ENCODE measurements around the gene EHMT1.

EHMT1 gene

GRCh38 chr9:137763271-137763955 lies 144.6 kb downstream of the EHMT1 start:
- TF ChIP-seq GABPA (IDR thresholded peaks at IDR 0.05; ENCODE audit: low read depth) (no peak), POLR2AphosphoS5 (IDR thresholded peaks at IDR 0.05; ENCODE audit: low read depth) (no peak), REST (IDR thresholded peaks at IDR 0.05; ENCODE audit: insufficient replicate concordance, low read depth) (no peak), SPI1 (IDR thresholded peaks at IDR 0.05; ENCODE audit: borderline replicate concordance, low read depth) (no peak), CTCF (IDR thresholded peaks at IDR 0.05; ENCODE audit: insufficient read depth, low read length) (no peak)
- Histone ChIP-seq H3K27ac (replicated peaks) (no peak overlapping the region), H3K4me3 (replicated peaks; ENCODE audit: insufficient read depth, low read length) (no peak overlapping the region), H3K27me3 (ENCODE audit: insufficient read depth, poor library complexity, severe bottlenecking) (no peaks in the 10 kb centered on the region)
- DNase-seq (ENCODE audit: low read depth in 1 of 2, low spot score in 1 of 2): no peak

- TF ChIP-seq SPI1 (IDR thresholded peaks at IDR 0.05; ENCODE audit: borderline replicate concordance, low read depth) (no peak), GABPA (IDR thresholded peaks at IDR 0.05; ENCODE audit: low read depth) (no peak), REST (IDR thresholded peaks at IDR 0.05; ENCODE audit: insufficient replicate concordance, low read depth) (no peak), CTCF (IDR thresholded peaks at IDR 0.05; ENCODE audit: insufficient read depth, low read length) (no peak), POLR2AphosphoS5 (IDR thresholded peaks at IDR 0.05; ENCODE audit: low read depth) (no peak)
- no peak overlapping the region for H3K27ac ChIP-seq (replicated peaks)
- no peak for DNase-seq (ENCODE audit: low read depth in 1 of 2, low spot score in 1 of 2)
- no peaks in the 10 kb centered on the region for H3K27me3 ChIP-seq (ENCODE audit: insufficient read depth, poor library complexity, severe bottlenecking)
- H3K4me3 ChIP-seq (replicated peaks; ENCODE audit: insufficient read depth, low read length): no peak overlapping the region
Observed at GRCh38 chr9:137764171-137764671, 145.4 kb downstream of the EHMT1 start.

- Histone ChIP-seq H3K4me3 (replicated peaks; ENCODE audit: insufficient read depth, low read length) (no peak overlapping the region), H3K27me3 (ENCODE audit: insufficient read depth, poor library complexity, severe bottlenecking) (no peaks in the 10 kb centered on the region), H3K27ac (replicated peaks) (no peak overlapping the region)
- TF ChIP-seq SPI1 (IDR thresholded peaks at IDR 0.05; ENCODE audit: borderline replicate concordance, low read depth) (no peak), GABPA (IDR thresholded peaks at IDR 0.05; ENCODE audit: low read depth) (no peak), REST (IDR thresholded peaks at IDR 0.05; ENCODE audit: insufficient replicate concordance, low read depth) (no peak), POLR2AphosphoS5 (IDR thresholded peaks at IDR 0.05; ENCODE audit: low read depth) (no peak), CTCF (IDR thresholded peaks at IDR 0.05; ENCODE audit: insufficient read depth, low read length) (no peak)
- no peak for DNase-seq (ENCODE audit: low read depth in 1 of 2, low spot score in 1 of 2)
Observed at GRCh38 chr9:137764981-137765380, 146.2 kb downstream of the EHMT1 start.
